Measurements from ENCODE around the gene TAF10.

The TAF10 gene

DNA sequence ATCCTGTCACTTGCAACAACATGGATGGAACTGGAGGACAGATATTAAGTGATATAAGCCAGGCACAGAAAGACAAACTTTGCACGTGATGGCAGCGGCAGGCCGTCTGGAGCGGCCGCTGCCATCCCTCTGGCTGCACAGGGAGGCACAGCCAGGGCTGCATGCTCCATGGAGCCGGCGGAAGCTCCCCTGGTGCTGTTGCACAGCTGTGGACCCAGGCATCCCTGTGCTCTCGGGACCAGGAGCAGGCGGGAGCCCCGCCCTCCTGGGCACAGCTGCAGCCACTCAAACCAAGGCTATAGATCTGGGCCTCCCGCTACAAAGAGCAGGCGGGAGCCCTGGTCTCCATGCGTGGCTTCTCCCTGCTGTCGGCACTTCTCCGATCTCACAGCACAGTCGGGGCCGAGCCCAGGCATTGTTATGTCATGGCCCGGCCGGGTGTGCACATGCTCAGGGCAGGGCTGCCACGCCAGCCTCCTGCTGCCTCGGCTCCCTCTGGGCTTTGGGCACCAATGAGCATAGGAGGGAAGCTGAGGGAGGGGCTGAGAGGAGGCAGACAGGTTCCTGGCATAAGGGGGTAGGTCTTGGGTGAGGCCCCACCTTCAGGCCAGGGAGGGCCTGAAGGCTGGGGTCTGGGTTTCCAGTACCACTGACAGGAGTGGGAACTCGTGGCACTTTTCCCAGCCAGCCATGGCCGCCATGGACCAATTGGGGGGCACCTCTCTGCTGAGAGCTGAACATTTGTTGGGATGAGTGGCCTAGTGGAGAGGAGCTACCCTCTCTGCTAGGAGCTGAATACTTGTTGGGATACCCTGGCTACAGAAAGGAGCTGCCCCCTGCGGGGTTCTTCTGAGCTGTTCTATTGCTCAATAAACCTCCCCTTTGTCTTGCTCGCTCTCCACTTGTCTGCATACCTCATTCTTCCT lies 25.3 kb downstream of the TAF10 start:
- peak; percentile 72 for DNase-seq
- Histone ChIP-seq H3K27me3 (no peaks in the 10 kb centered on the region), H3K4me3 (ENCODE audit: low read depth, low read length) (peak overlapping the region; percentile 45), H3K36me3 (no peaks in the 10 kb centered on the region), H3K4me1 (no peaks in the 10 kb centered on the region), H3K9me3 (no peaks in the 10 kb centered on the region)
- TF ChIP-seq, protein P1, sequence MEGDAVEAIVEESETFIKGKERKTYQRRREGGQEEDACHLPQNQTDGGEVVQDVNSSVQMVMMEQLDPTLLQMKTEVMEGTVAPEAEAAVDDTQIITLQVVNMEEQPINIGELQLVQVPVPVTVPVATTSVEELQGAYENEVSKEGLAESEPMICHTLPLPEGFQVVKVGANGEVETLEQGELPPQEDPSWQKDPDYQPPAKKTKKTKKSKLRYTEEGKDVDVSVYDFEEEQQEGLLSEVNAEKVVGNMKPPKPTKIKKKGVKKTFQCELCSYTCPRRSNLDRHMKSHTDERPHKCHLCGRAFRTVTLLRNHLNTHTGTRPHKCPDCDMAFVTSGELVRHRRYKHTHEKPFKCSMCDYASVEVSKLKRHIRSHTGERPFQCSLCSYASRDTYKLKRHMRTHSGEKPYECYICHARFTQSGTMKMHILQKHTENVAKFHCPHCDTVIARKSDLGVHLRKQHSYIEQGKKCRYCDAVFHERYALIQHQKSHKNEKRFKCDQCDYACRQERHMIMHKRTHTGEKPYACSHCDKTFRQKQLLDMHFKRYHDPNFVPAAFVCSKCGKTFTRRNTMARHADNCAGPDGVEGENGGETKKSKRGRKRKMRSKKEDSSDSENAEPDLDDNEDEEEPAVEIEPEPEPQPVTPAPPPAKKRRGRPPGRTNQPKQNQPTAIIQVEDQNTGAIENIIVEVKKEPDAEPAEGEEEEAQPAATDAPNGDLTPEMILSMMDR (IDR thresholded peaks at IDR 0.05; ENCODE audit: low read depth, low read length): no peak

DNA sequence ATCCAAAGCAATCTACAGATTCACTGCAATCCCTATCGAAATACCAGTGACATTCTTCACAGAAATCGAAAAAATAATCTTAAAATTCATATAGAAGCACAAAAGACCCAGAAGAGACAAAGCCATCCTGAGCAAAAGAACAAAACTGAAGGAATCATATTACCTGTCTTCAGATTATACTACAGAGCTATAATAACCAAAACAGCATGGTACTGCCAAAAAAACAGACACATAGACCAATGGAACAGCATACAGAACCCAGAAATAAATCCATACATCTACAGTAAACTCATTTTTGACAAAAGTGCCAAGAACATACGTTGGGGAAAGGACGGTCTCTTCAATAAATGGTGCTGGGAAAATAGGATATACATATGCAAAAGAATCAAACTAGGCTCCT lies 27.5 kb downstream of the TAF10 start:
- H3K4me3 ChIP-seq (ENCODE audit: low read depth, low read length): no peak overlapping the region

DNA sequence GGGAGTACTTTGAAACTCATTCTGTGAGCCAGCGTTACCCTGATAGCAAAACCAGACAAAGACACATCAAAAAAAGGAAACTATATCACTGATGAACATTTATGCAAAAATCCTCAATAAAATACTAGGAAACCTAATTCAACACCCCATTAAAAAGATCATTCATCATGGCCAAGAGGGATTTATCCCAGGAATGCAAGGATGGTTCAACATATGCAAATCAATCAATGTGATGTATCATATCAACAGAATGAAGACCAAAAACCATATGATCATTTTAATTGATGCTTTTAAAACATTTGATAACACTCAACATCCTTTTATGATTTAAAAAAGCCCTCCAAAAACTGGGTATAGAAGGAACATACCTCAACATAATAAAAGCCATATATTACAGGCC lies 28.4 kb downstream of the TAF10 start:
- TF ChIP-seq, protein P1 (IDR thresholded peaks at IDR 0.05; ENCODE audit: low read depth, low read length): no peak
- no peaks in the 10 kb centered on the region for H3K27me3 ChIP-seq
- no peaks in the 10 kb centered on the region for H3K9me3 ChIP-seq
- H3K4me3 ChIP-seq (ENCODE audit: low read depth, low read length): no peak overlapping the region
- H3K36me3 ChIP-seq: no peaks in the 10 kb centered on the region
- H3K4me1 ChIP-seq: no peaks in the 10 kb centered on the region
- DNase-seq: no peak

More for the DNA sequence above, 27.5 kb downstream of the TAF10 start:
- Histone ChIP-seq H3K27me3 (no peaks in the 10 kb centered on the region), H3K36me3 (no peaks in the 10 kb centered on the region), H3K9me3 (no peaks in the 10 kb centered on the region), H3K4me1 (no peaks in the 10 kb centered on the region)
- no peak for DNase-seq
- TF ChIP-seq, protein P1 (IDR thresholded peaks at IDR 0.05; ENCODE audit: low read depth, low read length): no peak

DNA sequence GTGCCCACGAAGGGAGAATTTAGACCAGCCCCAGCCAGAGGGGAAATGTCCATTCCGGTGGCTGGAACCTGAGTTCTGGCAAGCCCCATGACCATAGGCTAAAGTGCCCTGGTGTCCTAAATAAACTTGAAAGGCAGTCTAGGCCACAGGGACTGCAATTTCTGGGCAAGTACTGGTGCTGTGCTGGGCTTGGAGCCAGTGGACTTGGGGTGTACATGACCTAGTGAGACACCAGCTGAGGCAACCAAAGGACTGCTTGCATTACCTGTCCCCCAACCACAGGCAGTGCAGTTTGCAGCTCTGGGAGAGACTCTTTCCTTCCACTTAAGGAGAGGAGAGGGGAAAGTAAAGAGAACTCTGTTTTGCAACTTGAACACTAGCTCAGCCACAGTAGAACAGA lies 32.3 kb downstream of the TAF10 start:
- peaks cover 3% of the 10 kb centered on the region; the same call in 1 of the 2 replicates for H3K4me1 ChIP-seq
- DNase-seq: no peak
- H3K4me3 ChIP-seq (ENCODE audit: low read depth, low read length): no peak overlapping the region
- TF ChIP-seq, protein P1 (IDR thresholded peaks at IDR 0.05; ENCODE audit: low read depth, low read length): no peak
- H3K9me3 ChIP-seq: no peaks in the 10 kb centered on the region
- H3K36me3 ChIP-seq: no peaks in the 10 kb centered on the region
- no peaks in the 10 kb centered on the region for H3K27me3 ChIP-seq

DNA sequence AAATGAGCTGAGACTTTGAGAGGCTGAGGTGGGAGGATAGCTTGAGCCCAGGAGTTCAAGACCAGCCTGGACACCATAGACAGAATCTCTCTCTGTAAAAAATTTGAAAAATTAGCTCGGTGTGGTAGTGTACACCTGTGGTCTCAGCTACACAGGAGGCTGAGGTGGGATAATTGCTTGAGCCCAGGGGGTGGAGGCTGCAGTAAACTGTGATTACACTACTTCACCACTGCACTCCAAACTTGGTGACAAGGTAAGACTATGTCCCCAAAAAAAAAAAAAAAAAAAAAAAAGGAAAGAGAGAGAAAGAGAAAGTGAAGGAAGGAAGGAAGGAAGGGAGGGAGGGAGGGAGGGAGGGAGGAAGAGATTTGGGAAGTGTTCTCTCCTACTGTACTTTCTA lies 33.9 kb downstream of the TAF10 start:
- Histone ChIP-seq H3K36me3 (no peaks in the 10 kb centered on the region), H3K4me3 (ENCODE audit: low read depth, low read length) (no peak overlapping the region), H3K9me3 (no peaks in the 10 kb centered on the region), H3K4me1 (peaks cover 3% of the 10 kb centered on the region; the same call in 1 of the 2 replicates), H3K27me3 (no peaks in the 10 kb centered on the region)
- no peak for DNase-seq
- TF ChIP-seq, protein P1 (IDR thresholded peaks at IDR 0.05; ENCODE audit: low read depth, low read length): no peak

Measured in BE2C (cell line).